Inferior parietal cortex (tissue), 1 donor: Measurements from ENCODE around the gene CEACAM3.

Experiments used
- DNase-seq: peaks from one replicate; pipeline ENCODE4 v3.0.0-alpha.2; 2016; ENCODE audit errors: extremely low spot score

CEACAM3 gene

GRCh38 chr19:41792513-41793413 lies 3.6 kb upstream of the CEACAM3 start:
- DNase-seq = peak; percentile 7

- DNase-seq = no peak
Observed at GRCh38 chr19:41793414-41793727, 3.0 kb upstream of the CEACAM3 start.

- DNase-seq = peak; percentile 38
Observed at GRCh38 chr19:41795031-41795461, 1.3 kb upstream of the CEACAM3 start.

- DNase-seq = no peak
Observed at GRCh38 chr19:41796901-41797300, 514 bp downstream of the CEACAM3 start.

- DNase-seq = no peak
Observed at GRCh38 chr19:41799444-41800000, 3.1 kb downstream of the CEACAM3 start.

GRCh38 chr19:41801031-41801430 lies 4.6 kb downstream of the CEACAM3 start:
- no peak for DNase-seq

GRCh38 chr19:41801792-41802211 lies 5.4 kb downstream of the CEACAM3 start:
- no peak for DNase-seq

GRCh38 chr19:41802770-41803169 lies 6.4 kb downstream of the CEACAM3 start:
- no peak for DNase-seq

- DNase-seq = no peak
Observed at GRCh38 chr19:41804336-41804735, 7.9 kb downstream of the CEACAM3 start.

- DNase-seq = no peak
Observed at GRCh38 chr19:41807176-41807575, 10.8 kb downstream of the CEACAM3 start.

- no peak for DNase-seq
Observed at GRCh38 chr19:41808663-41809566, 12.5 kb downstream of the CEACAM3 start.

GRCh38 chr19:41810301-41810700 lies 13.9 kb downstream of the CEACAM3 start:
- DNase-seq = no peak

- DNase-seq = no peak
Observed at GRCh38 chr19:41811036-41811435, 14.6 kb downstream of the CEACAM3 start.

- no peak for DNase-seq
Observed at GRCh38 chr19:41811981-41812380, 15.6 kb downstream of the CEACAM3 start.

- no peak for DNase-seq
Observed at GRCh38 chr19:41813911-41814310, 17.5 kb downstream of the CEACAM3 start.

GRCh38 chr19:41815301-41815700 lies 18.9 kb downstream of the CEACAM3 start:
- DNase-seq = no peak

- no peak for DNase-seq
Observed at GRCh38 chr19:41816761-41817160, 20.4 kb downstream of the CEACAM3 start.

GRCh38 chr19:41821003-41821735 lies 24.8 kb downstream of the CEACAM3 start:
- DNase-seq = peak; percentile 66

- DNase-seq = no peak
Observed at GRCh38 chr19:41837981-41838708, 41.8 kb downstream of the CEACAM3 start.

GRCh38 chr19:41839211-41839610 lies 42.8 kb downstream of the CEACAM3 start:
- no peak for DNase-seq

GRCh38 chr19:41843371-41843770 lies 47.0 kb downstream of the CEACAM3 start:
- no peak for DNase-seq
